ENCODE data around the gene CCIN.

Gene CCIN

DNA sequence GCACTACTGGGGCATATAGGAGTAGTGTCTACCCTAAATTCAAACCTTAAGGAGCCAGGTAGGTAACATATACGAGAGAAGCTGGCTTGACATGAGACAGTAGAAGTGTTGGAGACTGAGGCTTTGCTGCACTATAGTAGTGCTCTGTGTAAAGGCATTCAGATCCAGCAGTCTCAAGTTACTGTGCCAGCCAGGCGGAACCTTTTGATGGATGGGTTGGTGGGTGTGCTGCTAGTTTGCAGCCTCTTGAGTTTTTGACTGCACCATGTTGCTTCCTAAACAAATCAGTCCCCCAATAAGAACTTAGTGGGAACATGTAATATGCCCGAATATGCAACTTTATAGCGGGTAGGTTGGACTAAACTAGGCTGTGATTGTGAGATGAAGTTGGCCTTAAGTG lies 23.0 kb downstream of the CCIN start:
- no peak for DNase-seq

GRCh38 chr9:36193023-36193422 lies 23.8 kb downstream of the CCIN start:
- DNase-seq = no peak

GRCh38 chr9:36194326-36195000 lies 25.3 kb downstream of the CCIN start:
- DNase-seq = no peak

- no peak for DNase-seq
Observed at GRCh38 chr9:36204906-36205547, 35.8 kb downstream of the CCIN start.

GRCh38 chr9:36207016-36207415 lies 37.8 kb downstream of the CCIN start:
- DNase-seq = no peak

- no peak for DNase-seq
Observed at GRCh38 chr9:36207546-36208012, 38.4 kb downstream of the CCIN start.

DNA sequence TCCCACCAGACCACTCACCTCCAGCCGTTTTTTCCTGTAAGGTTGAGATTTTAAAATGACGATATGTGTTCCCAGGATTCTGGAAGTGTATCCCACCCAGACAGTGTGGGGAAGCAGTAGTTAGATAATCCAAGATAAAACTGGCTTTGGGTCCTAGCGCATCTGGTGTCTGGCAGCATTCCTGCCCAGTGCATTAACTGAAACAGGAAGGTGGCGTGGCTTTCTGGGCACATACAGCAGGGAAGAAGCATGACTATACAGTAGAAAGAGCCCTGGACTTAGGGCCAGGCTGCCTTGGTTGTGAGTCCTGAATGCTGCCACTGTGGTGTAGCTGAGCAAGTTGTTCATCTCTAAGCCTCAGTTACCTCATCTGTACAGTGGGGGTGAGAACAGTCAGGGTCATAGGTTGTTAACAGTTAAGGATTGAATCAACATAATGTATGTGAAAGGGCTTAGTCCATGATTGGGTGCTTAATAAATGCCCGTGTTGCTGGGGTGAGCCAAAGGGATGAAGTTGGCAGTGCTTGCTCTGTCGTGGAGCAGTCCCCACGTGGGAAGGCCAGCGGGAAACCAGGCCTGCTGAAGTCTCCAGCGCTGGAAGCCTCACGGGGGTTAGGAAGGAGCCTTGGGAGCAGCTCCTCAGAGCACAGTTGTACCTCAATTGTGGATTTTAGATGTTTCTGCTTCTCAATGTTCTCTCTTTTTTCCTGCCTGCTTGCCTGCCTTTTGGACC lies 39.5 kb downstream of the CCIN start:
- no peak for DNase-seq

DNA sequence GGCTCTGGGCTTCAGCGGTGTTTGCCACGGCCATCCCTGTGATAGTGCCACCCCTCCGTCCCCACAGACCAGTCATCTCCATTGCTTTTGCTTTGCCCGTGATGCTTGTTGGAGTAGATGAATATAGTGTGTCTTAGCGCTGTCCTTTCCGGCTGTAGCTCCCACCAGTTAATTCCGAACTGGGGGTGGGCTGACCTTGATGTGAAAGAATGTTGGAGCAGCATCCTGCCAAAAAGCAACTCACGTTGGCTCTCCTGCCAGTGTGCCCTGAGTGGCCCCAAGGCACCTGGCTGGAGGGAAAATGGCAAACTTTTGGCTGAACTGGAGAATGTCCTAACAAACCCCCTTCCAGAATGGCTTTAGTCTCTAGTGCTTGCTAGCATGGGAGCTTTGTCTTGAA lies 41.5 kb downstream of the CCIN start:
- DNase-seq = no peak

- DNase-seq = no peak
Observed at GRCh38 chr9:36211510-36211909, 42.3 kb downstream of the CCIN start.

DNA sequence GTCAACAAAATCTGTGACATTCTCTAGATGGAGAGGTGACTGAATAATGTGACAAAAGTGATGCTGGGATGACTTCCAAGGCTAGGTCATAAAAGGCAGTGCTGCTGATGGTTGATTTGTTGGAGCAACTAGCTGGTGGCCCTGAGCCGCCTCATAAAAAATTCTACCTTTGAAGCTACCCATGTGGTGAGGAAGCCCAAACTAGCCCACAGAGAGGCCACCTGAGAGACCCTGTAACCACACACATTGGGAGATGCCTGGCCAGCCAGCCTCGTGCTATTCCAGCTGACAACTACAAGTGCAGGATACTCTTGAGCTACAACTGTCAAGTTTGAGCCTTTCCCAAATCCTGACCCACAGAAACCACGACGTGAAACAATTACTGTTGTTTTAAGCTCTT lies 44.2 kb downstream of the CCIN start:
- DNase-seq = no peak

DNA sequence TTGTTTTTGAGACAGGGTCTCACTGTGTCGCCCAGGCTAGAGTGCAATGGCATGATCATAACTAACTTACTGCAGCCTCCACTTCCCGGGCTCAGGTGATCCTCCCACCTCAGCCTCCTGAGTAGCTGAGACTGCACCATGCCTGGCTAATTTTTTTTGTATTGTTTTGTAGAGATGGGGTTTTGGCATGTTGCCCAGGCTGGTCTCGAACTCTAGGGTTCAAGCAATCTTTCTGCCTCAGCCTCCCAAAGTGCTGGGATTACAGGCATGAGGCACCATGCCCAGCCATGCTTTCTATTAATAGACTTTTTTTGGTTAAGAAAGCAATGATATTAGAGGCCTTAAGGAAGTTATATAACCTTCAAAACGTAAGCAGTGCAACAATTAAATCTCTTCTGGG lies 44.8 kb downstream of the CCIN start:
- no peak for DNase-seq

GRCh38 chr9:36214571-36214970 lies 45.4 kb downstream of the CCIN start:
- no peak for DNase-seq

GRCh38 chr9:36217256-36217968 lies 48.2 kb downstream of the CCIN start:
- no peak for DNase-seq

GRCh38 chr9:36218011-36218410 lies 48.8 kb downstream of the CCIN start:
- no peak for DNase-seq

GRCh38 chr9:36218411-36218901 lies 49.3 kb downstream of the CCIN start:
- no peak for DNase-seq

All from CD4-positive, alpha-beta T cell treated with Interleukin-6 for 4 hours (primary cell).